DMS53 treated with DMSO at 0.1 percent for 48 hours (cell line): ENCODE results near the gene FLRT1.
A peak's percentile ranks its signal among the peaks of the same experiment; 100 is the strongest.

Experiments used
- DNase-seq: peaks from one replicate; lab custom pipeline; 2025; ENCODE audit not compliant: unreplicated experiment; lab: John Stamatoyannopoulos, UW

The FLRT1 gene

DNA sequence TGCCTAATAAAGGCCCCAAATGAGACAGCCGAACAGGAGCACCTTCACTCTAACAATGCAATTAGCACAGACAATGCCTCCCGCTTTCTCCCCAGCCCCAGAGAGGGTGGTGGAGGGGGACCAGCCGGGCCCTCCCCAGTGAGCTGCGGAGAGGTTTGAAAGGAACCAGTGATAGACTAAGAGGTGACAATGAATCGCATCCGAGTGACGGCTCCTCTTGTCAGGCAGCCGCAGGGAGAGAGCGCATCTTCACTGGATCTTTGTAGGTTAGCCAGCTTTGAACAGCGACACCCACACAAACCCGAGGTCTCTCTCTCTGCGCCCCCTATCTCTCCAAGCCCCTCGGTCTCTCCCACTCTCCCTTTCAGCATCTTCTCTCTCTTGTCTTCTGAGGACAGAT is 28.0 kb downstream of the FLRT1 start:
- no peak for DNase-seq

GRCh38 chr11:64064374-64065140 is 28.8 kb downstream of the FLRT1 start:
- DNase-seq: no peak

GRCh38 chr11:64065141-64065465 is 29.4 kb downstream of the FLRT1 start:
- no peak for DNase-seq

GRCh38 chr11:64065712-64066111 is 30.0 kb downstream of the FLRT1 start:
- DNase-seq: no peak

DNA sequence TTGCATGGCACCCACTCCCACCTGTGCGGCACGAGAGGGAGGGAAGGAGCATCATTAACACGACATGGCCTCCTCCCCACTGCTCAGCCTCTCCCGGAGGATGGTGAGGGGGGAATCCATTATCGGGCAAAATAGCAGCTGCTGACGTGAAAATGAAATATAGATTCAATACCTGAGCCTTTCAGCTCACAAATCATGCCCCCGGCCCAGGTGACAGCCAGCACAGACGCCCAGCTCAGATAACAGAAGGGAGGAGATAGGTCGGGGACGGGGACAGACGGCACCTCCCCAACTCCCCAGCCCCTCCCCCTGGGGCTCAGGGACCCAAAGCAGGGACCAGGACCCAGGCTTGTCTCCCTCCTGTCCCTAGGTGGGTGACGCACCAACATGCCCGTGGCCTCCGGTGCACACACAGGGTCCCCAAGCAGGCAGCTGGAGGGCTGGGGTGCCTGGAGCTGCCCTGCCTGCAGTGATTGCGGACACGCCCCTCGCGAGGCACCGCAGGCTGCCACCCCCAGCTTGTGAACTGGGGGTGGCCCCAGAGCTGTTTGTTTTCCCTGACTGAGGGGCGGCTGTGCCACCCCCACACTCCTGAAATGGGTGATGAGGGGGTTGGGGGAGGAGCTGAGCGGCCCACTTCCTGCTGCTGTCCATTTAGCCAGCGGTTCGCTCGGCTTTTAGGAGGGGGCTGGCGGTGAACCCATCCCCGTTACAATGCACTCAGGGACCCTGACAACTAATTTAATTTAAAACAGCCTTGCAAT is 31.7 kb downstream of the FLRT1 start:
- no peak for DNase-seq

DNA sequence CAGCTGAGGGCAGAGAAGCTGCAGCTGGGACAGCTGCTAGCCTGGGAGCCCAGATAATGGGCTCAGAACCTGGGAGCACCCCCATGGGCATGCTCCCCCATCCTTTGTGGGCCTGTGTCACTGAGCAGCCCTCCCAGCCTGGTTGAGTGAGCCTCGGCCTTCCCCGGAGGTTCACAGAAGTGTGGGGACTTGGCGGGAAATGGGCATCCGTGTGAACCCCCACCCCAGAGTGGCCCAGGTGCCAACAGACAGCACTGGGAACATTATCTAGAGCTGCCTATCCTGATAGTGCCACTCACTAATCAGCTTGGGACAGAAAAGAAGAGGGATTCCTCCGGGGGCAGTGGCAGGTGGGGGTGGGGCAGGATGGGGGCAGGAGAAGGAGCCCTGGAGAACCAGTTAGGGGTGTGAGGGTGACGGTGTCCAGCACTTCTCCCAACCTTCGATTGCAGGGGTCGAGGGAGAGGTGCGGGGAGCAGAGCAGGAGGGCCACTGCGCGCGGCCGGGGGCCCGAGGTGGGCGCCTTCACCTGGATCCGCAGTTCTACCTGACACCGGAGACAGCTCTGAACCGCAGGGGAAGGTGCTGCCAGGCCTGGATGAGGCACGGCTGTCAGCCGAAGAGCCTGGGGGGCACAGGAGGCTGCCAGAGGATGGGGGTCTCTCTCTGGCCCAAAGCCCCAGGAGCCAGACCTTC is 33.1 kb downstream of the FLRT1 start:
- DNase-seq: no peak

DNA sequence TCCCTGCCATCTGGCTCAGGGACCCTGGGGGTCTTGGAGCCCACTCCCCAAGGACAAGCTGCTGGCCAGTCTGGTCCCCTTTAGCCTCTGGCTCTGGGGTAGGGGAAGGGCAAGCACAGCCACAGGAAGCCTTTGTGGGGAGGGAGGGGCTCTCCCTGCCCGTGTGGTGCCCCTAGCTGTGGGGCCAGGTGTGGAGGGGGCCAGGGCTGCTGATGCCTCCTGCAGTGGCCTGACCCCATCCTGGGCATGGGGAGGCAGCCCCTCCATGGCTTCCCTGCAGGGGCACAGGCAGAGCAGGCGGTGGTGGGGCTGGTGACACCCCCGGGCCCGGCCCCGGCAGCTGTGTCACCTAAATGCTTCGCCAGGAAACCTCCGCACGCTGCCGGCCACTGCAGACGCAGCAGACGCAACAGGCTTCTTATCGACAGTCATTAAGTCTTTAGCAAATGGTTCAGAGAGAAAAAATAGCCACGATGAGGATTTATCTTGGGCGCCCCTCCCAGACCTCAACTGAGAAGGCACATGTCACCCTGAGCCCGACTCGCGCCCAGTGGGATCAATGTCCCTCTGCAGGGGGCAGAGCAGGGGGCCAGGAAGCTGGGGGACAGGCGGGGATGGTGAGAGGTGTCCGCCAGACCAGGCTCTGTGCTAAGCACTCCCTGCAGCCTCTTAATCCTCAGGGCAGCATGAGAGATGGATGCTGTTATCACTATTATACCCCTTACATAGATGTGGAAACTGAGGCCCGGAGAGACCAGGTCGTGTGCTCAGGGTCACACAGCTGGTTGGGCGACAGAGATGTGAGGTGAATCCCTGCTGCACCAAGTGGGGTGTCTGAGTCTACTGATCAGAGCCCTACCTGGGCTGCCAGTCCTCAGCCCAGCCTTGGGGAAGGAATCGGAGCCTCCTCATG is 33.9 kb downstream of the FLRT1 start:
- DNase-seq: no peak

DNA sequence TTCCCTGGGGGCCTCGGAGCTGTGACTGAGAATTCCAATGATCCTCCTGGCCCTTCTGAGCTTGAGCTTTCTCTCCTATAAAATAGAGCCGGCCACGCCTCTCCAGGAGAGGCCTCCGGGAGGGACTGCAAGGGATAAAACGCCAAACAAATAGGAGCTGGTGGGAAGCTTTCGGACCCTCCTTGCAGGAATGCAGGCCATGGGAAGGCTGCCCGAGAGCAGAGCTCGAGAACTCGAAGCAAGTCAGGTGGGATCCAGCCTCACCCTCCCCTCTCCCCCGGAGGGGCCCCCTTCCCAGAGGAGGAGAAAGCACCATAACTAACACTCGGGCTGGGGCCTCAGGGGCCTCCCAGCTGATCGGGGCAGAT is 34.6 kb downstream of the FLRT1 start:
- no peak for DNase-seq

GRCh38 chr11:64071849-64072248 is 36.1 kb downstream of the FLRT1 start:
- no peak for DNase-seq

GRCh38 chr11:64072403-64072802 is 36.7 kb downstream of the FLRT1 start:
- no peak for DNase-seq

GRCh38 chr11:64072871-64073270 is 37.1 kb downstream of the FLRT1 start:
- DNase-seq: no peak

GRCh38 chr11:64073542-64073941 is 37.8 kb downstream of the FLRT1 start:
- DNase-seq: no peak

DNA sequence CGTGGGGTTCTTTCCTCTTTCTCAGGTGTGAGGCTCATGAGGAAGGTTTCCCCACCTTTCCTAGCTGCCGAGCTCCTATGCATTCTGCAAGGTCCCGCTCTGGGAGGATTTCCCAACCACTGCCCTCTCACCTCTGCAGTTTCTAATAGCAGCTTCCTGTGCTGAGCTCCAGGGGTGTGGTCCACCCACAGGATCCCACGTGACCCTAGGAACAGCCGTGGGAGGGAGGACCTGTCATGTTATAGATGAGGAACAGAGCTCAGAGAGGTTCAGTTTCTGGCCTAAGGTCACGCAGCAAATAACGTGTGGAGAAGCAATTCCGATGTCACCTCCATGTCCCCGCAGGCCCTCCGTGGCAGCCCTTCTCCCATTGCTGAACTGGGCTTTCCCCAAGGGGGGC is 38.5 kb downstream of the FLRT1 start:
- no peak for DNase-seq

DNA sequence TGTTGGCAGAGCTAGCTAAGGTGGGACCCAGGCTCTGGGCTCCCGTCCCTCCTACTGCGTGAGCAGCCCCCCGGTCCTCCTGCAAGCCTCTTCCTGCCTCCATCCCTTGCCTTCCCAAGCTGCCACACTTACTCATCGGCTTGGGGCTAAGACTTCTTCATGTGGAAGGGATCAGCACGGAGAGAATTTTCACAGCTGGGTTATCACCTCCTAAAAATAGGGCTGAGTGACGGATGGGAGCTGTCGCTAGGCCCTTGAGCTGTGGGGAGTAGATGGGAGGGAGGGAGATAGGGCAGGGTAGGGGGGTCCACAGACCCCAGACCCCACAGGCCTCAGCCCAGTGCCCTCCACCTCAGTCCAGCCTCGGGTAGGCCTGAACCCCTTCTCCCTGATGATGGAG is 41.0 kb downstream of the FLRT1 start:
- DNase-seq: no peak

DNA sequence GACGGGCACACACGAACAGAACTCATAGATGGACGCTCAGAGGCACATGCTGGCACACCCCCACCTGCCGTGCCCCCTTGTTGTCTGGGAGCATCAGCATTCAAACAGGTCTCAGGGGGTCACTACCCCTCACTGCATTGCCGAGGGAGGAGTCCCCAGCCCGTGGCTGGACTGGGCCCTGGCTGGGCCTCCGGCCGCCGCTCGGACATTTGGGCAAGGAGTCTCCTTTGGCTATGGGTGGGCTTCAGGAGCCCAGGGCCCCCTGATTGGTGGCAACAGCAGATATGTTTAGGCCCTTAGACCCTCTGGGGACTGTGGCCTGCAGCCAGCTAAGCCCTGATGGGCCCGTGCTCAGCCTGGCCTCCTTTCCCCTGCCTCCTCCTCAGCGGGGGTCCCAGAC is 41.9 kb downstream of the FLRT1 start:
- no peak for DNase-seq

DNA sequence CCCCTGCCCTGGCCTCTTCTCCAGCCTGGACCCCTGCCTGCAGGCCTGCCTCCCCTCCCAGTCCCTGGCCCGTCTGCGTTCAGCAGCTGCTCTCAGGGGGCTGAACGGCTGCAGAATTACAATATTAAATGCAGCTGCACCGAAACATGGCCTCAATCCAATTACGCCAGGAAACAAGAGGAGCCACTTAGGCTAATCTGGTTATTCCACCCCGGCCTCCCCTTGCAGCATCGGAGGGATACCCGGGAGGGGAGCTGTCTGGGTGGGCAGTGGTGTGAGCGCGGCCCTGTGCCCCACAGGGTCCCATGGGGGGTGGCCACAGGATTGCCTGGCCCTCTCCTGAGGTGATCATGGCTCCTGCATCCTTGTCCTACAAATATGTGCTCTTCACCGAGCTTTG is 42.6 kb downstream of the FLRT1 start:
- DNase-seq: no peak

DNA sequence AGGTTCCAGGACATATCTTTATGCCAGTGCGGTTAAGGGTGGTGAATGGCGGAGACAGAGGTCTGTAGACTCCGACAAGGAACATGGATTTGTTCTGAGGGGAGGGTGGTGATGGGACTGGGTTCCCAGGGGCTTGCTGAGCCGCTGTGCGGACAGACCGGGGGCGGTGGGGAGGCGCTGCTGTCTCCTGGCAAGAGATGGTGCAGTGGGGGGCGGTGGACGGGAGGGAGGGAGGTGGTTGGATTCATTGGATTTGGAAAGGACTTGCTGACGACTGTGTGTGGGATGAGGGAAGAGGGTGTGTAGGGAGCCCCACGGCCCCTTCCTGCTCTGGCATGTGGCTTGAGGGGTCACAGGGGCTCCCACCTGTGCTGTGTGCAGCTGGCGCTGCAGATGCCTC is 43.2 kb downstream of the FLRT1 start:
- no peak for DNase-seq

GRCh38 chr11:64080390-64080789 is 44.7 kb downstream of the FLRT1 start:
- no peak for DNase-seq

- peak; percentile 91 for DNase-seq
Measured at GRCh38 chr11:64081745-64082442, 46.2 kb downstream of the FLRT1 start.

- no peak for DNase-seq
Measured at GRCh38 chr11:64083398-64084080, 47.8 kb downstream of the FLRT1 start.
